ENCODE measurements around the gene NFATC2.

NFATC2 gene

GRCh38 chr20:51543422-51543788, 886 bp upstream of the NFATC2 start:
- Histone ChIP-seq H3K79me2 (ENCODE audit: control insufficient read depth, low read length) (peaks cover 40% of the 10 kb centered on the region), H3K4me3 (ENCODE audit: low read length) (peak overlapping the region; percentile 94), H3K36me3 (ENCODE audit: control insufficient read depth, low read length) (peaks cover 24% of the 10 kb centered on the region), H3K9me2 (replicated peaks; ENCODE audit: control insufficient read depth, low read length) (no peaks in the 10 kb centered on the region), H3K9me3 (ENCODE audit: control insufficient read depth, insufficient read depth, low read length) (no peaks in the 10 kb centered on the region), H3K27me3 (ENCODE audit: control insufficient read depth, low read length) (peaks cover 2% of the 10 kb centered on the region), H3K4me1 (ENCODE audit: control insufficient read depth, low read length) (peaks cover 43% of the 10 kb centered on the region), H4K20me1 (ENCODE audit: control insufficient read depth, insufficient read depth, low read depth, low read length) (no peaks in the 10 kb centered on the region), H3K4me2 (ENCODE audit: low read length) (peak overlapping the region; percentile 68), H3F3A (ENCODE audit: control insufficient read depth, insufficient read depth) (no peaks in the 10 kb centered on the region), H3K27ac (ENCODE audit: low read depth, low read length) (no peak overlapping the region)
- no peak for TF ChIP-seq EZH2phosphoT487 (IDR thresholded peaks at IDR 0.05; ENCODE audit: borderline replicate concordance, low read length)
- TF ChIP-seq CTCF (IDR thresholded peaks at IDR 0.05; ENCODE audit: low read depth, low read length, poor library complexity, severe bottlenecking): no peak

DNA sequence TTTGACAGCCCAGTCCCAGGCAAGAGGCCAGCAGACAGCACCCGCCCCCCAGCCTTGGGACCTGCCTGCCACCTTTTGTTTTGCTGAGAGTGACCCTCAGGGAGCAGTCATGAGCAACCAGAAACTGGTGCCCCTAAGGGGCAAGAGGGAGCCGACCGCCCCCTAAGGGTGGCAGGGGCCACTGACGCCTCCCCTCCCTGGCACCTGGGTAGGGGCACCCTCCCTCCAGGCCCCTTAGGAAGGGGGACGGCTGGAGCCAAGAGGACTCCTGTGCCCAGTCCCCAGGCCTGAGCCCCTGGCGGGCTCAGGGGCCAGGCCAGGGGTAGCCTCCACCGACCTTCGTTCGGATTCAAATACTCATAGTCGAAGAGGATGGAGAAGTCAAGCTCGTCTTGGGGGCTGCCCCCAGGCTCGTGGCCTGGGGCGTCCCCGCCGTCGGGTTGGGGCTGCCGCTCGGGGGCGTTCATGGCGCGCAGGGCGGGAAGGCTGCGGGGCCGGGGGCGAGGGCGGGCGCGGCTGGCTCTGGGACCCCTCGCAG, 417 bp downstream of the NFATC2 start:
- no peaks in the 10 kb centered on the region for H3F3A ChIP-seq (ENCODE audit: control insufficient read depth, insufficient read depth)
- peaks cover 56% of the 10 kb centered on the region for H3K4me1 ChIP-seq (ENCODE audit: control insufficient read depth, low read length)
- no peaks in the 10 kb centered on the region for H3K9me3 ChIP-seq (ENCODE audit: control insufficient read depth, insufficient read depth, low read length)
- H3K36me3 ChIP-seq (ENCODE audit: control insufficient read depth, low read length): peaks cover 35% of the 10 kb centered on the region
- H3K4me3 ChIP-seq (ENCODE audit: low read length): peak overlapping the region; percentile 94
- peaks cover 53% of the 10 kb centered on the region for H3K79me2 ChIP-seq (ENCODE audit: control insufficient read depth, low read length)
- no peaks in the 10 kb centered on the region for H3K9me2 ChIP-seq (replicated peaks; ENCODE audit: control insufficient read depth, low read length)
- peaks cover 2% of the 10 kb centered on the region for H3K27me3 ChIP-seq (ENCODE audit: control insufficient read depth, low read length)
- no peaks in the 10 kb centered on the region for H4K20me1 ChIP-seq (ENCODE audit: control insufficient read depth, insufficient read depth, low read depth, low read length)
- TF ChIP-seq EZH2phosphoT487 (IDR thresholded peaks at IDR 0.05; ENCODE audit: borderline replicate concordance, low read length) (no peak), CTCF (IDR thresholded peaks at IDR 0.05; ENCODE audit: low read depth, low read length, poor library complexity, severe bottlenecking) (peak; percentile 90)
- peak overlapping the region; percentile 71 for H3K27ac ChIP-seq (ENCODE audit: low read depth, low read length)
- peak overlapping the region; percentile 89 for H3K4me2 ChIP-seq (ENCODE audit: low read length)

DNA sequence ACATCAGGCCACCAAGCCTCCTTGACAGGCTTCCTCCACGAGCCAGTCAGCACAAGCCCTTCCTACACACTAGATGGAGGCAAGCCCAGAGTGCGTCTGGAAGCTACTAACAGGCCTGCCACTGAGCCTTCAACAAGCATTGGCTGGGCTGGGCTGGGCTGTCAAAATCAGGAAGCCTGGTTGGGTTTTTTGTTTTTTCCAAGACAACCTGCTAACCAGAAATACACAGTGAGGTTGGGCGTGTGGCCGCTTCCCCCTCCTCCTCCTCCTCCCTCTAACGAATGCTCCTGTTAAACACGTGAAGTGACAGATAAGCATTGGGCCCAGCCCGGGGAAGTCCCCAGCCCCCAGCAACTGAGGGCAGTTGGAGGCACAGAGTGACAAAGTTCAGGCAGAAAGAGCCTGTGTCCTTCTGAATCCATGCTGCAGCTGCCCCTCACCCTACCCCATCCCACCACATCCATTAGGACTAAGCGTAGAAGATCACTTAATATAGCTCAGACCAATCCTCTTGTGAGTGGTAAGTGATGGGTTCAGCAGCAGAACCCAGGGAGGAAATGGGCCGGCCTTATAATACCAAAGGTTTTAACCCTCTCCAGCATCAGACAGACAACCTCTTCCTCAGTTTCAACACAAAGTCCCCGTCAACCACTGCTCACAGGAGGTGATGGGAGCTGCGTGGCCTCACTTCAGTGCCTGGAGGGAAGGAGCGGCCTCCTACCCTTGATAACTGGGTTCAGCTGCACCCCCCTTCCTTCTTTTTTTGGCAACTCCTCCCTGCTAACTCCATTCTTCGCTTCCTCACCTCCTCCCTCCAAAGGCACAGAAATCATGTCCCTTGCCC, 1.1 kb downstream of the NFATC2 start:
- H4K20me1 ChIP-seq (ENCODE audit: control insufficient read depth, insufficient read depth, low read depth, low read length): no peaks in the 10 kb centered on the region
- H3K27ac ChIP-seq (ENCODE audit: low read depth, low read length): peak overlapping the region; percentile 71
- H3K4me3 ChIP-seq (ENCODE audit: low read length): peak overlapping the region; percentile 94
- peaks cover 63% of the 10 kb centered on the region for H3K4me1 ChIP-seq (ENCODE audit: control insufficient read depth, low read length)
- H3K4me2 ChIP-seq (ENCODE audit: low read length): peak overlapping the region; percentile 89
- TF ChIP-seq EZH2phosphoT487 (IDR thresholded peaks at IDR 0.05; ENCODE audit: borderline replicate concordance, low read length) (no peak), CTCF (IDR thresholded peaks at IDR 0.05; ENCODE audit: low read depth, low read length, poor library complexity, severe bottlenecking) (no peak)
- H3K9me2 ChIP-seq (replicated peaks; ENCODE audit: control insufficient read depth, low read length): no peaks in the 10 kb centered on the region
- H3K27me3 ChIP-seq (ENCODE audit: control insufficient read depth, low read length): peaks cover 2% of the 10 kb centered on the region
- H3F3A ChIP-seq (ENCODE audit: control insufficient read depth, insufficient read depth): no peaks in the 10 kb centered on the region
- peaks cover 40% of the 10 kb centered on the region for H3K36me3 ChIP-seq (ENCODE audit: control insufficient read depth, low read length)
- H3K79me2 ChIP-seq (ENCODE audit: control insufficient read depth, low read length): peaks cover 60% of the 10 kb centered on the region
- H3K9me3 ChIP-seq (ENCODE audit: control insufficient read depth, insufficient read depth, low read length): no peaks in the 10 kb centered on the region

Measured in DOHH2 (cell line).